Glutamatergic neuron (in vitro differentiated cells): ENCODE measurements around the gene TPPP3. TPM values are rescaled to one million over a fixed set of nuclear protein-coding genes. Genes with fewer than 3 reads are reported as not detected.

Source experiments
- DNase-seq: peaks from one replicate; pipeline ENCODE4 v3.0.0; 2022
- H3K27ac Mint-ChIP-seq: one replicate; pipeline ENCODE4 v1.8.0; 2020; ENCODE audit warnings: mild to moderate bottlenecking, mixed read lengths, inconsistent platforms; ENCODE audit not compliant: unreplicated experiment
- H3K27me3 Mint-ChIP-seq: one replicate; pipeline ENCODE4 v1.8.0; 2020; ENCODE audit warnings: mild to moderate bottlenecking, moderate library complexity, mixed read lengths, inconsistent platforms; ENCODE audit not compliant: unreplicated experiment
- H3K36me3 Mint-ChIP-seq: one replicate; pipeline ENCODE4 v1.8.0; 2020; ENCODE audit warnings: mild to moderate bottlenecking, mixed read lengths, inconsistent platforms; ENCODE audit not compliant: unreplicated experiment
- H3K4me1 Mint-ChIP-seq: one replicate; pipeline ENCODE4 v1.8.0; 2020; ENCODE audit warnings: mild to moderate bottlenecking, low read depth, mixed read lengths, inconsistent platforms; ENCODE audit not compliant: unreplicated experiment
- H3K4me3 Mint-ChIP-seq: one replicate; pipeline ENCODE4 v1.8.0; 2020; ENCODE audit warnings: mild to moderate bottlenecking, mixed read lengths, inconsistent platforms; ENCODE audit not compliant: unreplicated experiment
- H3K9me3 Mint-ChIP-seq: one replicate; pipeline ENCODE4 v1.8.0; 2020; ENCODE audit warnings: mild to moderate bottlenecking, moderate library complexity, mixed read lengths, inconsistent platforms; ENCODE audit not compliant: unreplicated experiment
- CTCF ChIP-seq: fragments of 200-600 bp; sonication (generic); IDR thresholded peaks from one replicate; pipeline ENCODE4 v1.5.0; 2021; ENCODE audit not compliant: partially characterized antibody, unreplicated experiment
- total RNA-seq: library from RNA; stranded (reverse); fragmentation: NEBNext Ultra II Directional; extraction: Animal tissue kit (Norgen Biotek cat#: 25700); gene quantifications from one replicate; pipeline ENCODE4 v1.2.1, GENCODE V29; 2021; ENCODE audit not compliant: unreplicated experiment

TPPP3 gene
- total RNA-seq, 1 donor from 2014 or later: 21.7 TPM

- no peak for DNase-seq
- H3K4me1 Mint-ChIP-seq: peaks cover 2% of the 10 kb centered on the region
- peaks cover 2% of the 10 kb centered on the region for H3K27me3 Mint-ChIP-seq
- peaks cover 2% of the 10 kb centered on the region for H3K9me3 Mint-ChIP-seq
- H3K27ac Mint-ChIP-seq: no peak overlapping the region
- TF ChIP-seq CTCF: no peak
- no peak overlapping the region for H3K4me3 Mint-ChIP-seq
- no peaks in the 10 kb centered on the region for H3K36me3 Mint-ChIP-seq
Observed at GRCh38 chr16:67411339-67411738, 18.0 kb upstream of the TPPP3 start.

- Mint-ChIP-seq H3K36me3 (no peaks in the 10 kb centered on the region), H3K4me1 (peaks cover 2% of the 10 kb centered on the region), H3K27me3 (peaks cover 2% of the 10 kb centered on the region), H3K4me3 (no peak overlapping the region), H3K9me3 (peaks cover 2% of the 10 kb centered on the region), H3K27ac (peak overlapping the region; percentile 82)
- TF ChIP-seq CTCF: no peak
- DNase-seq: no peak
Observed at GRCh38 chr16:67409631-67410030, 16.3 kb upstream of the TPPP3 start.

- no peak for DNase-seq
- Mint-ChIP-seq H3K36me3 (no peaks in the 10 kb centered on the region), H3K27ac (no peak overlapping the region), H3K9me3 (peaks cover 2% of the 10 kb centered on the region), H3K4me1 (peaks cover 2% of the 10 kb centered on the region), H3K27me3 (peaks cover 6% of the 10 kb centered on the region), H3K4me3 (no peak overlapping the region)
- no peak for TF ChIP-seq CTCF
Observed at GRCh38 chr16:67407788-67408452, 14.6 kb upstream of the TPPP3 start.

- no peak for DNase-seq
- Mint-ChIP-seq H3K9me3 (peaks cover 2% of the 10 kb centered on the region), H3K27me3 (peaks cover 7% of the 10 kb centered on the region), H3K27ac (no peak overlapping the region), H3K4me1 (peaks cover 2% of the 10 kb centered on the region), H3K4me3 (no peak overlapping the region), H3K36me3 (no peaks in the 10 kb centered on the region)
- no peak for TF ChIP-seq CTCF
Observed at GRCh38 chr16:67407176-67407787, 14.0 kb upstream of the TPPP3 start.

- no peak overlapping the region for H3K27ac Mint-ChIP-seq
Observed at GRCh38 chr16:67406111-67406971, 13.0 kb upstream of the TPPP3 start.

More at GRCh38 chr16:67406111-67406971, 13.0 kb upstream of the TPPP3 start:
- Mint-ChIP-seq H3K9me3 (peaks cover 2% of the 10 kb centered on the region), H3K4me1 (peaks cover 2% of the 10 kb centered on the region), H3K27me3 (peaks cover 8% of the 10 kb centered on the region), H3K4me3 (no peak overlapping the region), H3K36me3 (no peaks in the 10 kb centered on the region)
- no peak for TF ChIP-seq CTCF
- no peak for DNase-seq
